Effector memory CD8-positive, alpha-beta T cell (primary cell): ENCODE data around the gene CDC16.
A peak's percentile ranks its signal among the peaks of the same experiment; 100 is the strongest.
"Not testable (repeated sequence)": the region's sequence is repeated elsewhere in the genome, so short reads cannot be mapped to it uniquely, and the experiment has no call there.

Experiments used
- ATAC-seq: fragments of 150-1000 bp; cut with Tn5 transposase; replicated peaks from 2 replicates; pipeline ENCODE4 v1.10.0; 2021; ENCODE audit warnings: mild to moderate bottlenecking, moderate library complexity
- DNase-seq, 3 experiments: peaks; one replicate each; pipeline ENCODE4 v3.0.0; 2021
- H3K27ac Mint-ChIP-seq, 2 donors: one replicate each; pipeline ENCODE4 v1.8.0; 2022; ENCODE audit warnings: mild to moderate bottlenecking in 2 of 2, mixed read lengths in 2 of 2, moderate library complexity in 2 of 2
- H3K27me3 Mint-ChIP-seq, 2 donors: one replicate each; pipeline ENCODE4 v1.8.0; 2022; ENCODE audit warnings: mixed read lengths in 2 of 2
- H3K36me3 Mint-ChIP-seq: one replicate; pipeline ENCODE4 v1.8.0; 2022; ENCODE audit warnings: mild to moderate bottlenecking, moderate library complexity, mixed read lengths; ENCODE audit not compliant: insufficient read depth
- H3K4me1 Mint-ChIP-seq, 2 donors: one replicate each; pipeline ENCODE4 v1.8.0; 2022; ENCODE audit warnings: low read depth in 2 of 2, mixed read lengths in 2 of 2
- H3K4me3 Mint-ChIP-seq, 2 donors: one replicate each; pipeline ENCODE4 v1.8.0; 2022; ENCODE audit warnings: mild to moderate bottlenecking in 2 of 2, mixed read lengths in 2 of 2, moderate library complexity in 2 of 2
- H3K9me3 Mint-ChIP-seq, 2 donors: one replicate each; pipeline ENCODE4 v1.8.0; 2022; ENCODE audit warnings: mixed read lengths in 2 of 2

CDC16 gene

DNA sequence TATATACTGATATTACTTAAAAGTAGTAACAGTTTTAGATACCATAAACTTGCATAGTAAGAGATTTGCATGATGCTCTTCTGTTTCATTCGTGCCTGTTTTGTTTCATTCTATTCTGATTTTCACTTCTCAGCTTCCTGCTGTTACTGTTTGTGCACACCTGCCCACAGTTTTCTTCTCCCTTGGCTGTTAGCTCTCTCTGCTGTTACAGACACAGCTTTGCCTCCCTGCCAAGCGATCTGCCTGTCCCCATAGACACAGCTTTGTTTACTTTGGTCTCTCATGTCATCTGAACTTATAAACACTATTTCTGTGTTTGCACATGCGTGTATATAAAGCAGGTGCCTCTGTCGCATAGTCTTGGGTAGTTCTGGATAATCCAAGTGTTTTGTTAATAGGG is 25.3 kb downstream of the CDC16 start:
- H3K36me3 Mint-ChIP-seq = peaks cover 63% of the 10 kb centered on the region
- no peak overlapping the region for H3K27ac Mint-ChIP-seq
- ATAC-seq = no peak
- H3K4me3 Mint-ChIP-seq = no peak overlapping the region
- no peaks in the 10 kb centered on the region for H3K9me3 Mint-ChIP-seq
- DNase-seq = no peak
- no peaks in the 10 kb centered on the region for H3K27me3 Mint-ChIP-seq
- peaks cover 30 to 38% of the 10 kb centered on the region in 2 donors for H3K4me1 Mint-ChIP-seq

DNA sequence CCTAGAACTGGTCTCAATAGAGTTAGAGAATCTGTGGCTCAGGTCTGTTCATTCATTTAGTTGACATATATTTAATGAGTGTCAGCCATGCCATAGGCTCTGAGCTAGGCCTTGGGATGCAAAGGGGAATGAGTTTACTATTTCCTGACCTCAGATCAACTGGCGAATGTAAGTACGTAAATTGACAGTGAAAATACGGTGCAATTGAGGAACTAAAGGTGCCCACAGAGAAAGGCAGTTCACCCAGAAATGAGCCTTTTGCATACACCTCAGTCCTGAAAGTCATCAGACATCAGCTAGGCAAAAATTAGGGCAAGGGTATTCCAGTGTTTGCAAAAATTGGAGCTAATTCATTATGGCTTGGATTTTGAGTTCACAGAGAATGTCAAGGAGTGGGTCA is 26.1 kb downstream of the CDC16 start:
- Mint-ChIP-seq H3K36me3 (peaks cover 57% of the 10 kb centered on the region), H3K27ac (peak overlapping the region in 1 of 2 donors; percentile 87), H3K4me3 (peak overlapping the region; percentile 5 to 12), H3K27me3 (no peaks in the 10 kb centered on the region), H3K4me1 (peaks cover 36 to 45% of the 10 kb centered on the region in 2 donors), H3K9me3 (no peaks in the 10 kb centered on the region)
- no peak for ATAC-seq
- DNase-seq = no peak

DNA sequence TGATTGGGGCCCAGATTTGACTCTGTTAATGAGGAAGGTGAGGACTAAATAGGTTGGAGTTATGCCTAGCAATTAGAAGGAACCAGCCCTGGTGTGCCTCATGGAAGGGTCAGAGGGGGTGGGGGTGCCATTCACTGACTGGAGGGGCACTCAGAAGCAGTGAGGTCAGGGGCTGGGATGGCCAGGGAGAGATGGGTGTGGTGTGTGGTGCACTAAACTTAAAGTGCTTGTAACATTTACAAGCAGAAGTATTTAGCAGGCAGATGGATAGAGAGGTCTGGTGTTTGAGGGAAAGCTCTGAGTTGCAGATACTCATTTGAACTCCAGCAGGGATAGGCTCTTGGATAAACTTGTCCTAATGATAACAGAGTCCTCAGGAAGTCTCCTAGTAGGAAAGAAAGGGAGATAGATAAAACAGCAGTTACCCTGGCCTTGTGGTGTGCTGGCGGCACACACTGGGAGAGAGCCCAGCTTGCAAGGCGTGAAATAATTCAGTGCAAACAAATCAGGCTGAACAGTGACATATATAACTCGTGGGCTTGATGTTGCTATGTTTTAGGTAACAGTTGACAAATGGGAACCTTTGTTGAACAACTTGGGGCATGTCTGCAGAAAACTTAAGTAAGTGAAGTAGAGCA is 26.8 kb downstream of the CDC16 start:
- no peaks in the 10 kb centered on the region for H3K27me3 Mint-ChIP-seq
- ATAC-seq (no peak), DNase-seq (no peak)
- peaks cover 57% of the 10 kb centered on the region for H3K36me3 Mint-ChIP-seq
- H3K9me3 Mint-ChIP-seq = no peaks in the 10 kb centered on the region
- peak overlapping the region; percentile 5 to 12 for H3K4me3 Mint-ChIP-seq
- peaks cover 41 to 49% of the 10 kb centered on the region in 2 donors for H3K4me1 Mint-ChIP-seq
- H3K27ac Mint-ChIP-seq = peak overlapping the region; percentile 41 to 87

DNA sequence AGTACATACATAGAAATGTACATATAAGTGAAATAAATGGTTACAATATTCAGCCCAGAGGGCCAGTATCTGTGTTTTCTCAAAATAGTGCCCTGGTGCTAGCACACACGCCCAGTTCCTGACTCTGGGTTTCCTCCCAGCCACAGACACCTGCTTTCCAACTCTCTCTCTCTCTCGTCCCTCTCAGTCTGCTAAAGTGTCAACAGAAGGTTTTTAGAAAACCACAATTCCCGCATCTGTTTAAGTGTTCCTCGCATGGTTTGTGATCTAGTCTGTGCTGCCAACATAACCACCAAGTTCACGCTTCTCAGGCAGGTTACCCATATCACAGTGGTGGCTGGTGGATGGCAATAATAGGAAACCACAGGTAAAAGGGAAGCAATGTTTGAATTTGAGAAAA is 28.9 kb downstream of the CDC16 start:
- no peaks in the 10 kb centered on the region for H3K9me3 Mint-ChIP-seq
- DNase-seq = peak; percentile 50 to 52 (median 51)
- peak overlapping the region; percentile 21 to 80 for H3K27ac Mint-ChIP-seq
- H3K4me3 Mint-ChIP-seq = peak overlapping the region; percentile 13 to 66
- H3K27me3 Mint-ChIP-seq = no peaks in the 10 kb centered on the region
- ATAC-seq = peak; percentile 86
- H3K4me1 Mint-ChIP-seq = peaks cover 51 to 59% of the 10 kb centered on the region in 2 donors
- peaks cover 64% of the 10 kb centered on the region for H3K36me3 Mint-ChIP-seq

DNA sequence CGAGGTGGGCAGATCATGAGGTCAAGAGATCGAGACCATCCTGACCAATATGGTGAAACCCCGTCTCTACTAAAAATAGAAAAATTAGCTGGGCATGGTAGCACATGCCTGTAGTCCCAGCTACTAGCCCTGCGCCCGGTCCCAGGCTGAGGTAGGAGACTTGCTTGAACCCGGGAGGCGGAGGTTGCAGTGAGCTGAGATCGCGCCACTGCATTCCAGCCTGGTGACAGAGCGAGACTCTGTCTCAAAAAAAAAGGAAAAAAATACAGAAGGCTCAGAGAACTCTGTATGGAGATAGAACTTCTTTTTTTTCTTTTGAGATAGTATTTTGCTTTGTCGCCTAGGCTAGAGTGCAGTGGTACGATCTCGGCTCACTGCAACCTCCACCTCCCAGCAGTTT is 29.6 kb downstream of the CDC16 start:
- H3K4me3 Mint-ChIP-seq, H3K9me3 Mint-ChIP-seq, H3K27ac Mint-ChIP-seq, DNase-seq, ATAC-seq, H3K27me3 Mint-ChIP-seq: not testable (repeated sequence)
- Mint-ChIP-seq H3K36me3 (peaks cover 57% of the 10 kb centered on the region), H3K4me1 (peaks cover 56 to 66% of the 10 kb centered on the region in 2 donors)

DNA sequence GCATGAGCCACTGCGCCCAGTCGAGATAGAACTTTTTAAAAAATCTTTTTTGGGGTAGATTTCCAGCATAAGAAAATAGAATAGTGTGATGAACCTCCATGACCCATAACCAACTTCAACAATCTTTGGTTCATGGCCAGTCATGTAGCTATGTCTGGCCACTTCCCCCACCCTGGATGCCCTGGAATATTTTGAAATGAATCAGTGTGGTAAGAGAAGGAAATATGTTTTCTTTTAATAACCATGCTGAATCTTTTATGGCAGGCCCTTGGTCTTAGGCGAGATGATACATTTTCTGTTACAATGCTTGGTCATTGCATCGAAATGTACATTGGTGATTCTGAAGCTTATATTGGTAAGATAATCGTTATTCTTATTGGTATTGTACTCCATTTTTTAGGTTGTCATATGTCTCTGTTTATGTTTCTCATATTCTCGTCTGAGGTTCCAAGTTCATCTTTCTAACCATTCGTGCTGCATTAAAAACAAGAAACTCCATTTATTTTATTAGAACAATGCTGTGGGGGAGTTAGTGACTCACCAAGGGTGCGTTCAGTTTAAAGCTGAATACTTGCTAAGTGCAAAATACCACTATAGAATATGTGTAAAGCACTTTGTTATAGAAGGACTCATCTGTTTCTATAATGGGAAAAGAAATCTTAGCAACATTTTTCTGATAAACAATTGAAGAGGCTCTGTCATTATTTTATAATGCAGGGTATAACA is 30.4 kb downstream of the CDC16 start:
- H3K4me1 Mint-ChIP-seq = peaks cover 57 to 66% of the 10 kb centered on the region in 2 donors
- peaks cover 50% of the 10 kb centered on the region for H3K36me3 Mint-ChIP-seq
- peak overlapping the region; percentile 3 to 22 for H3K4me3 Mint-ChIP-seq
- ATAC-seq = no peak
- no peaks in the 10 kb centered on the region for H3K27me3 Mint-ChIP-seq
- no peak for DNase-seq
- H3K27ac Mint-ChIP-seq = peak overlapping the region in 1 of 2 donors; percentile 82
- no peaks in the 10 kb centered on the region for H3K9me3 Mint-ChIP-seq

DNA sequence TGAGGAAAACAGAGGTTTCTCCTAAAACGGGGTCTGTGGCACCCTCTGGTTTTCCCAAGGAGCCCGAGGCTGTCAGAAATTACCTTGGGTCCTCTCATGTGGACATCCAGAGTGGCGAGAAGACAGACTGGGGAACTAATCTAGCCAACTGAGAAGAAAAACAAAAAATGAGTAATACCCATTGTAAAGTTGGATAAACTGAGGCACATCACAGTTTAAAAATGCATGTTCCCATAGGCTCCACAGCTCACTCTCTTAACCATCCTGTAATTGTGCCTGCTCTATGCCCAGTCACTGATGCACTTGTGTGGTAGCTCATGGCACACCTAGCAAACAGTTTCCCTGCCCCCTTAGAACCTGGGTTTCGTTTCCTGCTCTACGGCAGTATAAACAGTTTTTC is 31.5 kb downstream of the CDC16 start:
- Mint-ChIP-seq H3K9me3 (no peaks in the 10 kb centered on the region), H3K36me3 (peaks cover 43% of the 10 kb centered on the region), H3K4me3 (peak overlapping the region; percentile 47 to 81), H3K27ac (peak overlapping the region; percentile 78 to 82), H3K27me3 (no peaks in the 10 kb centered on the region), H3K4me1 (peaks cover 53 to 57% of the 10 kb centered on the region in 2 donors)
- ATAC-seq (no peak), DNase-seq (no peak)

DNA sequence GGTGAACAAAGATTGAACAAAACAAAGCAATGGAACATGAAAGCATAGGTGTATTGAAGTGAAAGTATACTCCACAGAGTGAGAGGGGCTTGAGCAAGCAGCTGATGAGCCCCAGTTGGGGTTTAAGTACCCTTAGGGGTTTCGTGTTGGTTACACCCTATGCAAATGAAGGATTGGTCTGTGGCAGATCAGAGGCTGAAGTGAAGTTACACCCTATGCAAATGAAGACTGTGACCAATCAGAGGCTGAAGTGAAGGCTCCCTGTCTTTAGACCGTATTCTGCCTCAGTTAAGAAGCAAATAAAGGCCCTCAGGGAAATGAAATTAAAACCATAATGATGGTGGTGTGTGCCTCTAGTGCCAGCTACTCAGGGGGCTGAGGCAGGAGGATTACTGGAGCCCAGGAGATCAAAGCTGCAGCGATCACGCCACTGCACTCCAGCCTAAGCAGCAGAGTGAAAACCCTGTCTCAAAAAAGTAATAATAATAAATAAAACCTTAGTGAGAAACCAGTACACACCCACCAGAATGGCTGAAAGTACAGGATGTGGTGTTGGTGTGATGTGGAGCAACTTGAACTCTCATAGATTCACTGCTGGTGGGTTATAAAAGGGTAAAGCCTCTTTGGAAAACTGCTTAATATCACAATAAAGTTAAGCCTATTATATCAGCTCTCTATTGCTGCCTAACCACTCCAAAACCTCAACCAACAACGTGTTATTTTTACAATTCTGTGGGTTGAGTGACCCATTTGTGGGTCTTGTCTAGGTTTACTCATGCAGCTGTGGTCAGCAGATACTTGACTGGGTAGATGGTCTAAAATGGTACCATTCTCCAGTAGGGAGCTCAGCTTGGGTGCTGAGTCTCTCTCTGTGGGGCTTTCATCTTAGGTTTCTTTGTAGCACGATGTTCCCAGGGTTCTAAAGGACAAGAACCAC is 33.9 kb downstream of the CDC16 start:
- Mint-ChIP-seq H3K36me3 (peaks cover 45% of the 10 kb centered on the region), H3K9me3 (no peaks in the 10 kb centered on the region), H3K4me3 (peak overlapping the region; percentile 72 to 81), H3K27me3 (no peaks in the 10 kb centered on the region), H3K27ac (peak overlapping the region; percentile 87 to 89), H3K4me1 (peaks cover 36 to 43% of the 10 kb centered on the region in 2 donors)
- peak; percentile 77 for ATAC-seq
- DNase-seq = peak; percentile 10 to 26 (median 10)

DNA sequence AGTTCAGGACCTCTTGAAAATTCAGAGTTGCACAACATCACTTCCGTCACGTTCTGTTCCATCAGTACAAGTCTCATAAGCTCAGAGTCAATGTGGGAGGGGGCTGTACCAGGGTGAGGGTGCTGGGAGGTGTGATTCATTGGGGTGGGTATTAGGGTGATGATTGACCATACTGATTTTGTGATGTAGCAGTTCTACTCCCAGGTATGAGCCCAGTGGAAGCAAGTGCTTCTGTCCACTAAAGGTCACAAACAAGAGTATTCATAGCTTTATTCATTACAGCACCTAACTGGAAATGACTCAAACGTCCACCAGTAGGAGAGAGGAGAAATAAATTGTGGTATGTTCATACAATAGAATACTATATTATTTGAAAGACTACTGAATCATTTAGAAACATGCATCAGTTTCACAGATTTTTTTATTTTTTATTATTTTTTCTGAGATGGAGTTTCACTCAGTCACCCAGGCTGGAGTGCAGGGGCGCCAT is 34.6 kb downstream of the CDC16 start:
- no peaks in the 10 kb centered on the region for H3K9me3 Mint-ChIP-seq
- ATAC-seq (no peak), DNase-seq (no peak)
- H3K36me3 Mint-ChIP-seq = peaks cover 40% of the 10 kb centered on the region
- H3K27ac Mint-ChIP-seq = peak overlapping the region; percentile 87 to 89
- H3K4me1 Mint-ChIP-seq = peaks cover 29 to 41% of the 10 kb centered on the region in 2 donors
- no peaks in the 10 kb centered on the region for H3K27me3 Mint-ChIP-seq
- H3K4me3 Mint-ChIP-seq = peak overlapping the region; percentile 29 to 72

DNA sequence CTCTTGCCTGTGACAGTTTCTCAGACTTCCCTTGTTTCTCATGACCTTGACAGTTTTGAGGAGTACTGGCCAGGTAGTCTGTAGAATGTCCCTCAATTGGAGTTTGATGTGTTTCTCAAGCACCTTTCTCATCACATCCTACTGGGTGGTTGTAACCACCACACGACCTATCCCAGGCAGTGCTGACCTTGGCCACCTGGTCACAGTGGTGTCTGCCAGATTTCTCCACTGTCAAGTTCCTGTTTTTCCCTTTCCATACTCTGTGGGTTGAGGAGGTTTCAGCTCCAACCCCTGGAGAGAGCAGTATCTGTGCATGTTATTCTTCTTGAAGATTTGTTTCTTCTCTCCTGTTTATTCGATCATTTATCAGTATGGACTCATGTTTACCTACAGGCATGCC is 38.3 kb downstream of the CDC16 start:
- peaks cover 20 to 26% of the 10 kb centered on the region in 2 donors for H3K4me1 Mint-ChIP-seq
- DNase-seq (no peak), ATAC-seq (no peak)
- H3K27me3 Mint-ChIP-seq = no peaks in the 10 kb centered on the region
- peaks cover 29% of the 10 kb centered on the region for H3K36me3 Mint-ChIP-seq
- H3K4me3 Mint-ChIP-seq = no peak overlapping the region
- H3K27ac Mint-ChIP-seq = no peak overlapping the region
- H3K9me3 Mint-ChIP-seq = no peaks in the 10 kb centered on the region

DNA sequence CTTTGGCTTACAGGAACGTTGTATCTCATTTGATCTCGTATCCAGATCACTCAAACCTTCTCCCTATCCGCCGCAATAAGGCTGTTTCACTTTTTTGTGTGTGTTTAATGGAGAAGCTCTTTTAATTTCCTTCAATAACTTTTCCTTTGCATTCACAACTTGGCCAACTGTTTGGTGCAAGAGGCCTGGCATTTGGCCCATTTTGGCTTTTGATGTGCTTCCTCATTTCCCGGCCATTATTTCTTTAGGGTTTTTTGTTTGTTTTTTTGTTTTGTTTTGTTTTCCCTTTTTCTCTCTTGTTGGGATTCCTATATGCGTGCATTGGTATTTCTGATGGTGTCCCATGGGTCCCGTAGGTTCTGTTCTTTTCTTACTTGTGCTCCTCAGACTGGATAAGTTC is 40.6 kb downstream of the CDC16 start:
- peaks cover 24% of the 10 kb centered on the region for H3K36me3 Mint-ChIP-seq
- DNase-seq (no peak), ATAC-seq (no peak)
- no peak overlapping the region for H3K27ac Mint-ChIP-seq
- H3K4me1 Mint-ChIP-seq = peaks cover 16 to 19% of the 10 kb centered on the region in 2 donors
- H3K4me3 Mint-ChIP-seq = no peak overlapping the region
- H3K27me3 Mint-ChIP-seq = no peaks in the 10 kb centered on the region
- no peaks in the 10 kb centered on the region for H3K9me3 Mint-ChIP-seq

DNA sequence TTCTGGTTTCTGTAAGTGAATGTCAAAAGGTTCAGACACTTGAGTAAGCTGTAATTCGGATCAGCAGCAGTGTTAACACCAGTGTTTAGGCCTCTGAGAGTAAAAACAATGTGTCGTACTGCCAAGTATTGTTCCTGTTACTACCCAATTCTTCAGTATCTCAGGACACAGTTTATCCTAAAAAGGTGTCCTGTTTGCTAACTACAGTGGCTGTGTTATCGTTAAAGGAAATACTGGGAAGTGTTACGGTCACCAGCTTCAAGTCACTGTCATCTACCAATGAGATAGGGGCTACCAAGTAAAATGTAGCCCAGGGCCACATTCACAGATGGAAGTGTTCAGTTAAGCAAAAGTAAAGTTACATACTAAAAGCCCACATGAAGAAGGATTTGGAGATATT is 44.4 kb downstream of the CDC16 start:
- Mint-ChIP-seq H3K27me3 (no peaks in the 10 kb centered on the region), H3K27ac (peak overlapping the region in 1 of 2 donors; percentile 97), H3K4me3 (no peak overlapping the region), H3K4me1 (peaks cover 23 to 34% of the 10 kb centered on the region in 2 donors), H3K36me3 (peaks cover 34% of the 10 kb centered on the region), H3K9me3 (no peaks in the 10 kb centered on the region)
- ATAC-seq (no peak), DNase-seq (no peak)

DNA sequence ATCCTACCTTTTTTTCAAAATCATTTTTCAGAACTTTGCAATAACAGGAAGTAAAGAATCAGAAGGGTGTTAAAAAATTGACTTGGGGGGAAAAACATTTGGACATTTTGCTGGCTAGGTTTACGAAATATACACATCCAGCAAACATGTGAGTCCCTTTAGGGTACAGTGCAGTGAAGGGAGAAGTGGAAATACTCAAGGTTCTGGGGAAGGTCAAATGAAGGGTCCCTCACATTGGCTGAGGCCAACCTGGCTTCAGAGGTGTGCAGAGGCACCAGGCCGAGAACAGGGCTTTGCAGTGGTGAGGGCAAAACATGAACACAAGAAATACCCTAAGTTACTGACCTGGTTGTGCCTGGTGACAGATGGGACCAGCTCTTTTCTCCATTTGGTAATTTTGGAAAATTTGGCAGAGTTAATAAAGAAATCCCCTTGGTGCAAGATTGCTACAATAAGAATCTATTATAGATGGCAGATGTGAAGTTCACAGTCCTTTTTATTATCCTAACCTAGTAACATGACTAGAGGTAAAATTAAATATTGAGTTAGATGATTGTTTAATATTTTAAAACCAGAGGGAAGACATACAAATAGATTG is 45.2 kb downstream of the CDC16 start:
- peaks cover 23 to 38% of the 10 kb centered on the region in 2 donors for H3K4me1 Mint-ChIP-seq
- DNase-seq (no peak), ATAC-seq (no peak)
- peak overlapping the region; percentile 95 to 97 for H3K27ac Mint-ChIP-seq
- no peaks in the 10 kb centered on the region for H3K27me3 Mint-ChIP-seq
- H3K9me3 Mint-ChIP-seq = no peaks in the 10 kb centered on the region
- peaks cover 31% of the 10 kb centered on the region for H3K36me3 Mint-ChIP-seq
- H3K4me3 Mint-ChIP-seq = peak overlapping the region; percentile 58 to 93
